B cell (primary cell): ENCODE results near the gene CELF4. TPM values are rescaled to one million over a fixed set of nuclear protein-coding genes. Genes with fewer than 3 reads are reported as not detected.

Experiments
- ATAC-seq: fragments of 200-7000 bp; cut with Tn5 transposase; one replicate; pipeline ENCODE4 v1.10.0; 2021; ENCODE audit warnings: low read depth, mild to moderate bottlenecking, moderate number of reproducible peaks, moderate library complexity
- CTCF ChIA-PET: fragments of 350-600 bp; sonication (Branson Sonifier 250); formaldehyde crosslinking; loops from one replicate; lab custom pipeline; 2021; ENCODE audit warnings: antibody characterized with exemption, inconsistent platforms; lab: Charles Lee
- POLR2A ChIA-PET: fragments of 350-600 bp; sonication (Branson Sonifier 250); formaldehyde crosslinking; loops from one replicate; lab custom pipeline; 2021; ENCODE audit warnings: antibody characterized with exemption; lab: Charles Lee
- DNase-seq: peaks from one replicate; pipeline ENCODE4 v3.0.0; 2013
- H2AFZ ChIP-seq: 2 replicates; pipeline ENCODE4 v1.6.1; 2012; ENCODE audit warnings: mild to moderate bottlenecking, low read depth, low read length; ENCODE audit not compliant: insufficient read depth, poor library complexity, severe bottlenecking
- H3K27ac ChIP-seq, 2 donors: 1 replicate in 1 of 2; 2 replicates in 1 of 2; pipeline ENCODE4 v1.5.1; 2012 to 2013; ENCODE audit warnings: low read length in 2 of 2, mild to moderate bottlenecking in 2 of 2, moderate library complexity in 1 of 2
- H3K27me3 ChIP-seq, 4 experiments: fragments of 200-600 bp in 1 of 4; sonication (generic) in 1 of 4; replicated peaks in 1 of 4; 1 replicate in 2 of 4; 2 replicates in 2 of 4; pipeline versions ENCODE4 v1.6.1 to v1.7.0; 2013 to 2016; ENCODE audit warnings: low read length in 3 of 4, mild to moderate bottlenecking in 2 of 4, mixed read lengths in 1 of 4, moderate library complexity in 1 of 4; ENCODE audit not compliant: insufficient read depth in 4 of 4, control insufficient read depth in 3 of 4; ENCODE audit errors: control extremely low read depth in 1 of 4
- H3K36me3 ChIP-seq, 2 experiments: replicated peaks in 1 of 2; 1 replicate in 1 of 2; 2 replicates in 1 of 2; pipeline versions ENCODE4 v1.6.1 to v1.7.1; 2013; ENCODE audit warnings: low read length in 1 of 2; ENCODE audit not compliant: insufficient read depth in 2 of 2, control insufficient read depth in 1 of 2; ENCODE audit errors: control extremely low read depth in 1 of 2, extremely low read depth in 1 of 2
- H3K4me1 ChIP-seq, 2 donors: fragments of 200-600 bp in 1 of 2; sonication (generic) in 1 of 2; 1 replicate in 1 of 2; 2 replicates in 1 of 2; pipeline versions ENCODE4 v1.5.1 to v1.6.1; 2013 to 2017; ENCODE audit warnings: low read length in 2 of 2; ENCODE audit not compliant: control insufficient read depth in 2 of 2, insufficient read depth in 2 of 2
- H3K4me2 ChIP-seq: replicated peaks from 2 replicates; pipeline ENCODE3; 2012; ENCODE audit warnings: mild to moderate bottlenecking, low read depth, low read length; ENCODE audit not compliant: poor library complexity, severe bottlenecking
- H3K4me3 ChIP-seq, 5 experiments: fragments of 200-600 bp in 1 of 5; sonication (generic) in 1 of 5; 1 replicate in 3 of 5; 2 replicates in 2 of 5; pipeline versions ENCODE4 v1.5.1 to v1.7.0; 2011 to 2016; ENCODE audit warnings: low read length in 4 of 5, mild to moderate bottlenecking in 4 of 5, low read depth in 2 of 5, control low read depth in 1 of 5, moderate library complexity in 1 of 5; ENCODE audit not compliant: insufficient read depth in 1 of 5; ENCODE audit errors: control extremely low read depth in 1 of 5, extremely low read depth in 1 of 5
- H3K79me2 ChIP-seq: fragments of 200-600 bp; sonication (generic); one replicate; pipeline ENCODE4 v1.6.0; 2016; ENCODE audit warnings: low read length; ENCODE audit not compliant: control insufficient read depth, insufficient read depth
- H3K9ac ChIP-seq: fragments of 200-600 bp; sonication (generic); 2 replicates; pipeline ENCODE4 v1.6.1; 2017; ENCODE audit warnings: mild to moderate bottlenecking, low read length, moderate library complexity
- H3K9me3 ChIP-seq, 3 donors: one replicate each; pipeline versions ENCODE4 v1.6.1 to v1.7.1; 2013; ENCODE audit warnings: low read length in 2 of 3; ENCODE audit not compliant: control insufficient read depth in 2 of 3, insufficient read depth in 1 of 3; ENCODE audit errors: control extremely low read depth in 1 of 3
- H4K20me1 ChIP-seq: 2 replicates; pipeline ENCODE4 v1.6.0; 2012; ENCODE audit warnings: mild to moderate bottlenecking, low read length; ENCODE audit not compliant: insufficient read depth, control insufficient read depth, poor library complexity, severe bottlenecking
- H3K27ac Mint-ChIP-seq: one replicate; pipeline ENCODE4 v1.8.0; 2021; ENCODE audit warnings: mixed read lengths
- H3K27me3 Mint-ChIP-seq: one replicate; pipeline ENCODE4 v1.8.0; 2021; ENCODE audit warnings: mixed read lengths
- H3K4me1 Mint-ChIP-seq: one replicate; pipeline ENCODE4 v1.8.0; 2021; ENCODE audit warnings: mixed read lengths
- H3K4me3 Mint-ChIP-seq: one replicate; pipeline ENCODE4 v1.8.0; 2021; ENCODE audit warnings: mixed read lengths
- H3K9me3 Mint-ChIP-seq: one replicate; pipeline ENCODE4 v1.8.0; 2022; ENCODE audit warnings: mixed read lengths; ENCODE audit not compliant: insufficient read depth
- EZH2 ChIP-seq: IDR thresholded peaks from 2 replicates; pipeline ENCODE4 v1.6.1; 2012; ENCODE audit warnings: borderline replicate concordance, low read depth, mild to moderate bottlenecking, moderate library complexity, low read length; ENCODE audit not compliant: insufficient read depth, poor library complexity, severe bottlenecking
- WGBS: methylation state at CpG from one replicate; pipeline ENCODE4 v1.1.5; 2013; ENCODE audit warnings: missing lambda C conversion rate; ENCODE audit not compliant: insufficient coverage; 5-methylcytosine and 5-hydroxymethylcytosine counted together
- intact Hi-C: fragments of 100-400 bp; cut with micrococcal nuclease; formaldehyde crosslinking; loops from one replicate; pipeline ENCODE4 v1.10.0; 2022
- polyA plus RNA-seq: library from polyadenylated mRNA; depleted of rRNA; stranded (reverse); fragments of >200 nt; gene quantifications from 2 replicates; pipeline ENCODE4 v1.2.3, GENCODE V29; 2012
- total RNA-seq, 2 donors: library from RNA; stranded (reverse); fragments of 120-200 nt in 1 of 2; gene quantifications; 1 replicate in 1 of 2; 2 replicates in 1 of 2; pipeline versions ENCODE4 v1.2.3 to v1.2.4, GENCODE V29; 2013 to 2022
- TF ChIP-seq, protein P1 (sequence below): fragments of 200-600 bp; IDR thresholded peaks from one replicate; pipeline ENCODE4 v1.8.0; 2022; ENCODE audit warnings: antibody characterized with exemption, mild to moderate bottlenecking

Gene CELF4
- total and polyA plus RNA-seq, 2 donors (not counting 1 experiment from before 2014, with no cell fraction given): not detected

DNA sequence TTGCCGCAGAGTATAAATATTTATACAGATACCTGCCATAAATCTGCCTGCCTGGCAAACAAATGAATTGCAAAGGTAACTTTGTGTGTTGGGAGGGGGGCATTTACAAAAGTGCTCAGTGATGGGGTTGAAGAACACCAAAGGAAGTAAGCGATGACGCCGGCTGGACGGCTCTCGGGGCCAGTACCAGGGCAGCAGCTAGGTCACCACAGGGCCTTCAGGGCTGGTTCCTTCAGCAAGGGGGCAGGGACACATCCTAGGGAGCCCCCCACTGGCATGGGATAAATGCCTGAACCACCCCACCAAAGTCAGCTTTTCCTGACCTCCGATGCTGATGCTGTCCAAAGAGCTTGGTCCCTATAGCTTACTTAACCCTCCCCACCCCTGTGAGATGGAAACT, 190.4 kb downstream of the CELF4 start:
- WGBS: 90% methylated on average over 6 of the region's 7 CpGs
- no peaks in the 10 kb centered on the region for H3K27me3 ChIP-seq
- H3K27ac ChIP-seq: no peak overlapping the region
- ChIA-PET CTCF (no interaction called here), POLR2A (no interaction called here)
- H3K9me3 ChIP-seq: no peaks in the 10 kb centered on the region
- no peaks in the 10 kb centered on the region for H4K20me1 ChIP-seq
- peaks cover 11% of the 10 kb centered on the region for H3K27me3 Mint-ChIP-seq
- H3K9me3 Mint-ChIP-seq: no peaks in the 10 kb centered on the region
- no peak overlapping the region for H3K4me2 ChIP-seq
- no peaks in the 10 kb centered on the region for H3K36me3 ChIP-seq
- H3K9ac ChIP-seq: no peak overlapping the region
- H3K4me3 Mint-ChIP-seq: no peak overlapping the region
- ATAC-seq (no peak), DNase-seq (no peak)
- no peak for TF ChIP-seq EZH2
- TF ChIP-seq, protein P1, sequence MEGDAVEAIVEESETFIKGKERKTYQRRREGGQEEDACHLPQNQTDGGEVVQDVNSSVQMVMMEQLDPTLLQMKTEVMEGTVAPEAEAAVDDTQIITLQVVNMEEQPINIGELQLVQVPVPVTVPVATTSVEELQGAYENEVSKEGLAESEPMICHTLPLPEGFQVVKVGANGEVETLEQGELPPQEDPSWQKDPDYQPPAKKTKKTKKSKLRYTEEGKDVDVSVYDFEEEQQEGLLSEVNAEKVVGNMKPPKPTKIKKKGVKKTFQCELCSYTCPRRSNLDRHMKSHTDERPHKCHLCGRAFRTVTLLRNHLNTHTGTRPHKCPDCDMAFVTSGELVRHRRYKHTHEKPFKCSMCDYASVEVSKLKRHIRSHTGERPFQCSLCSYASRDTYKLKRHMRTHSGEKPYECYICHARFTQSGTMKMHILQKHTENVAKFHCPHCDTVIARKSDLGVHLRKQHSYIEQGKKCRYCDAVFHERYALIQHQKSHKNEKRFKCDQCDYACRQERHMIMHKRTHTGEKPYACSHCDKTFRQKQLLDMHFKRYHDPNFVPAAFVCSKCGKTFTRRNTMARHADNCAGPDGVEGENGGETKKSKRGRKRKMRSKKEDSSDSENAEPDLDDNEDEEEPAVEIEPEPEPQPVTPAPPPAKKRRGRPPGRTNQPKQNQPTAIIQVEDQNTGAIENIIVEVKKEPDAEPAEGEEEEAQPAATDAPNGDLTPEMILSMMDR: no peak
- H3K4me1 Mint-ChIP-seq: no peaks in the 10 kb centered on the region
- no peaks in the 10 kb centered on the region for H3K4me1 ChIP-seq
- H3K4me3 ChIP-seq: no peak overlapping the region
- no peaks in the 10 kb centered on the region for H3K79me2 ChIP-seq
- H2AFZ ChIP-seq: no peak overlapping the region
- intact Hi-C loops: no loop called here
- no peak overlapping the region for H3K27ac Mint-ChIP-seq

DNA sequence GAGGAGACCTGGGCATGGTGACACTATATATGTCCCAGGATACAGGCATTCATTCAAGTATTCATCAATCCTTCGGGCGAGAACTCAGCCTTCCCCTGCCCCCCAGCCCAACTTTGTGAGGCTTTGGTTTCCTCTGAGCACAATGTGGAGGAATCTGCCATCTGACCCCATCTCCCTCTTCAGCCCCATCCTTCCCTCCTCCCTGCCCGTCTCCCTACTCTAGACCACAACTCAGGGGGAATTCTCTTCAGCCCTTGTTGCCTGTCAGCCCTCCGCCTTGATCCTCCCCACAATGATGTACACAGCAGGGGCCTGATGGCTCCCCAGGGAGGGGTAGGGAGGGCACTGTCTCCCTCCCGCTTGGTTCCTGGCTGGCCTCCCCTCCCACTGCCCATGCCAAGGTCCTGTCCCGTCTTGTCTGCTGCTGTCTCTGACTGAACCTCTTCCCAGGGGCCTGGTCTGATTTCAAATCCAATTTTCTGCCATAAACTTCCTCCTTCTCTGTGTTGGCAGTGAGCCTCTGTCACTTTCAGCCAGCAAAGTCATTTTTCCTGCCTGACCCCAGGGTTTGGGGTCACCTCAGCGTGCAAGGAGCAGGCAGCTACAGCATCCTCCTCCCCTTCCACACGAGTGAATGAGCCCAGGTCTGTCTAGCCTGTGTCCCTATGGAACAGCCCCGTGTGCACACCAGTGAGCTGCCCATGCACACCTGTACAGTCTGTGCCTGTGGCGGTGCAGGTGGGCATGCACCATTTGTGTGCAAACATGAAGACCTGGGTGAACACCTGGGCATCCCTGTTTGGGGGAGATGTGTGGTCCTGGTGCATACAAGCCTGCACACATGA, 197.3 kb downstream of the CELF4 start:
- Mint-ChIP-seq H3K27ac (no peak overlapping the region), H3K4me1 (no peaks in the 10 kb centered on the region), H3K4me3 (no peak overlapping the region), H3K9me3 (no peaks in the 10 kb centered on the region), H3K27me3 (peaks cover 14% of the 10 kb centered on the region)
- Histone ChIP-seq H4K20me1 (no peaks in the 10 kb centered on the region), H3K4me3 (no peak overlapping the region), H3K9me3 (peaks cover 0 to 4% (median 0%) of the 10 kb centered on the region in 3 donors), H3K79me2 (no peaks in the 10 kb centered on the region), H3K27me3 (peaks cover 0 to 2% (median 0%) of the 10 kb centered on the region in 4 experiments), H3K4me1 (no peaks in the 10 kb centered on the region), H3K9ac (no peak overlapping the region), H3K4me2 (no peak overlapping the region), H3K27ac (no peak overlapping the region), H2AFZ (no peak overlapping the region), H3K36me3 (no peaks in the 10 kb centered on the region)
- CTCF ChIA-PET: no interaction called here
- TF ChIP-seq, protein P1: no peak
- no peak for TF ChIP-seq EZH2
- intact Hi-C loops: no loop called here
- DNase-seq (no peak), ATAC-seq (no peak)
- WGBS: 64% methylated on average over 9 of the region's 10 CpGs
- POLR2A ChIA-PET: no interaction called here
